Measurements from ENCODE around the gene PRPF40B.
A peak's percentile ranks its signal among the peaks of the same experiment; 100 is the strongest.

Gene PRPF40B

GRCh38 chr12:49635036-49635435 is 11.7 kb downstream of the PRPF40B start:
- TF ChIP-seq CTCF (IDR thresholded peaks at IDR 0.05; ENCODE audit: control extremely low read depth, extremely low read depth, low read depth, missing control alignments) = no peak
- CTCF ChIA-PET = interaction anchor here (0.8 to 13.9 kb wide), 12 partner anchors 10 to 204 kb away, joined by 3 to 163 read pairs (median 5); partner anchors contain the start of genes PRPF40B and TMBIM6
- no peak for DNase-seq (ENCODE audit: extremely low spot score)
- POLR2A ChIA-PET = interaction anchor here (1.2 kb wide), 1 partner anchor 106 kb away, joined by 3 read pairs; no protein-coding TSS in a partner anchor

- TF ChIP-seq CTCF (IDR thresholded peaks at IDR 0.05; ENCODE audit: control extremely low read depth, extremely low read depth, low read depth, missing control alignments) = no peak
- CTCF ChIA-PET = interaction anchor here (0.6 to 13.9 kb wide), 24 partner anchors 9 to 278 kb away, joined by 3 to 163 read pairs (median 5); partner anchors contain the start of genes PRPF40B and TMBIM6
- no peak for DNase-seq (ENCODE audit: extremely low spot score)
- POLR2A ChIA-PET = interaction anchor here (1.2 kb wide), 1 partner anchor 105 kb away, joined by 3 read pairs; no protein-coding TSS in a partner anchor
Observed at GRCh38 chr12:49635656-49636055, 12.3 kb downstream of the PRPF40B start.

- no peak for TF ChIP-seq CTCF (IDR thresholded peaks at IDR 0.05; ENCODE audit: control extremely low read depth, extremely low read depth, low read depth, missing control alignments)
- DNase-seq (ENCODE audit: extremely low spot score) = no peak
- ChIA-PET POLR2A (interaction anchor here (1.4 kb wide), 1 partner anchor 8 kb away, joined by 4 read pairs; no protein-coding TSS in a partner anchor), CTCF (interaction anchor here (0.8 to 13.9 kb wide), 29 partner anchors 8 to 279 kb away, joined by 3 to 163 read pairs (median 6); partner anchors contain the start of genes FMNL3, PRPF40B and TMBIM6)
Observed at GRCh38 chr12:49636574-49636973, 13.2 kb downstream of the PRPF40B start.

- POLR2A ChIA-PET = interaction anchor here (1.4 kb wide), 2 partner anchors 8 to 104 kb away, joined by 4 read pairs; partner anchors contain the start of gene TMBIM6
- peak; percentile 73 for TF ChIP-seq CTCF (IDR thresholded peaks at IDR 0.05; ENCODE audit: control extremely low read depth, extremely low read depth, low read depth, missing control alignments)
- DNase-seq (ENCODE audit: extremely low spot score) = peak; percentile 82
- CTCF ChIA-PET = interaction anchor here (0.6 to 13.9 kb wide), 32 partner anchors 8 to 289 kb away, joined by 3 to 163 read pairs (median 6); partner anchors contain the start of genes FMNL3, PRPF40B and TMBIM6
Observed at GRCh38 chr12:49636979-49637755, 13.8 kb downstream of the PRPF40B start.

- ChIA-PET CTCF (interaction anchor here (0.9 to 17.0 kb wide), 11 partner anchors 9 to 284 kb away, joined by 3 to 350 read pairs (median 4); partner anchors contain the start of genes FMNL3 and PRPF40B), POLR2A (interaction anchor here (1.5 kb wide), 1 partner anchor 100 kb away, joined by 6 read pairs; the partner anchor contains the start of gene TMBIM6)
- TF ChIP-seq CTCF (IDR thresholded peaks at IDR 0.05; ENCODE audit: control extremely low read depth, extremely low read depth, low read depth, missing control alignments) = no peak
- DNase-seq (ENCODE audit: extremely low spot score) = no peak
Observed at GRCh38 chr12:49641748-49642369, 18.5 kb downstream of the PRPF40B start.

- DNase-seq (ENCODE audit: extremely low spot score) = no peak
- ChIA-PET CTCF (interaction anchor here (0.9 to 17.0 kb wide), 8 partner anchors 11 to 197 kb away, joined by 3 to 350 read pairs (median 9); partner anchors contain the start of genes FMNL3 and PRPF40B), POLR2A (interaction anchor here (1.5 kb wide), 1 partner anchor 99 kb away, joined by 6 read pairs; the partner anchor contains the start of gene TMBIM6)
- no peak for TF ChIP-seq CTCF (IDR thresholded peaks at IDR 0.05; ENCODE audit: control extremely low read depth, extremely low read depth, low read depth, missing control alignments)
Observed at GRCh38 chr12:49642370-49642802, 19.0 kb downstream of the PRPF40B start.

All from GM10248 (cell line).